Measurements from ENCODE around the gene HBG1.
"Not testable (repeated sequence)": the region's sequence is repeated elsewhere in the genome, so short reads cannot be mapped to it uniquely, and the experiment has no call there.

HBG1 gene

GRCh38 chr11:5277807-5278382 lies 28.2 kb upstream of the HBG1 start:
- no peak for DNase-seq (ENCODE audit: low spot score)

DNA sequence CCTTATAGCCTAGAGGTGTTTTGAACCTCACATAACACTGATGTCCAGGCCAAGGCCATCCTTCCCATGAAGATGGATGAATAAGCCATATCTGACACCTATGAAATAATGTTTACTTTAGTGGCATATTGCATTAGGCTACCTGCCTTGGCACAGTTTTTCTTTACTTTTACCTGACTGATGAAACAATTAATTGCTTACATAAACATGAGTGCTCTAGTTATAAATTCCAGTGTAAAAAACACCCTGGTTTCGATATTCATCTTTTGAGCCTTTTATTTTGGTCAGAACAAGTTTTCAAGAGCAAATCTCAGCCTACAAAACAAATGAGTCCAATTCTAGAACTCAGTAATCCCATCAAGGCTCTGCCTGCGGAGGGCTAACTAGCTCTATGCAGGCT lies 27.0 kb upstream of the HBG1 start:
- DNase-seq (ENCODE audit: low spot score), result no peak

GRCh38 chr11:5275369-5276110 lies 25.9 kb upstream of the HBG1 start:
- DNase-seq (ENCODE audit: low spot score), result no peak

DNA sequence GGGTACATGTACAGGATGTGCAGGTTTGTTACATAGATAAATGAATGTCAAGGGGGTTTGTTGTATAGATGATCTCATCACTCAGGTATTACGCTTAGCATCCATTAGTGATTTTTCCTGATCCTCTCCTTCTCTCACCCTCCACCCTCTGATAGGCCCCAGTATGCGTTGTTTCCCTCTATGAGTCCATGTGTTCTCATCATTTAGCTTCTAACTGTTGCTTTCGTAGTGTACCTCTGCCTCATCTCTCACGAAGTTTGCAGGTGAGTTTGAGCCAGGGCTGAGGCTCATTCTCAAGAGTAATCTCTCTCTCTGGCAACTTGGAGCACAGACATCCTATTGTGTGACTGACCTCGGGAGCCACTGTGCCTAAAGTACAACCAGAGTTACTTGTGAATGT lies 24.7 kb upstream of the HBG1 start:
- DNase-seq (ENCODE audit: low spot score), result no peak

DNA sequence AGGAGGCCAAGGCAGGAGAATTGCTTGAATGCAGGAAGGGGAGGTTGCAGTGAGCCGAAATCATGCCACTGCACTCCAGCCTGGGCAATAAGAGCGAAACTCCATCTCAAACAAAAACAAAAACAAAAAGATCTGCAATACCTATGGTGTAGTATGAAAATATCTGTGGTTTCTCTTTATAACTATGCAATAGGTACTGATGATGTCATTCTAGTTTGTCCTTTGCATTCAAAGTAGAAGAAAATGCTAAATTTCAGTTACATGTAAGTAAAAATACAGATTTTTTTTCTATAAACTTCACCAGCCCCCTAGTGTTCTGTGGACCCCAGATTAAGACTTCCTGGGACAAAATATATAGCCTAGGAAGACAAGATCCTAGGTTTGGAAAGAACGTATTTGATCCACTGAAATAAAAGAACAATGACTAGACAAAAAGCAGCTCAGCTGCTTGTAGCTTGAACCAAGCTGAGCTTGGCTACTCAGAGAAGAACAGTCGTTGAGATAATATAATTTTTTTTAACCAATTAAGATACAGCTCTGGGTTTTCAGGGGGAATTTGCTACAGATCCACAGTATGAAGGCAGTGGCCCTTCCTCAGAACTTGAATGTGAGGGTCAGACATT lies 22.8 kb upstream of the HBG1 start:
- DNase-seq (ENCODE audit: low spot score), result no peak

GRCh38 chr11:5269715-5270147 lies 20.1 kb upstream of the HBG1 start, which contains the start of gene HBE1:
Gene HBE1 (minus strand): TSS chr11:5269945. CDS start chr11:5269890, 55 bp downstream.
- no peak for DNase-seq (ENCODE audit: low spot score)

- no peak for DNase-seq (ENCODE audit: low spot score)
Measured at GRCh38 chr11:5267033-5267563, 17.4 kb upstream of the HBG1 start.

- DNase-seq (ENCODE audit: low spot score), result no peak
Measured at GRCh38 chr11:5266609-5267008, 17.0 kb upstream of the HBG1 start.

DNA sequence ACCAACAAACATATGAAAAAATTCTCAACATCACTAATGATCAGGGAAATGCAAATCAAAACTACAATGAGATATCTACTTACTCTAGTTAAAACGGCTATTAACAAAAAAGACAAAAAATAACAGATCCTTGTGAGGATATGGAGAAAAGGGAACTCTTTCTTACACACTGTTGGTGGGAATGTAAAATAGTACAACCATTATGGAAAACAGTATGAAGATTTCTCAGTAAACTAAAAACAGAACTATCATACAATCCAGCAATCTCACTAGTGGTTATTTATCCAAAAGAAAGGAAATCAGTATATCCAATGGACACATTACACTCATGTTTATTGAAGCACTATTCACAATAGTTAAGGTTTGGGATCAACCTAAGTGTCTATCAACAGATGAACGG lies 16.2 kb upstream of the HBG1 start:
- no peak for DNase-seq (ENCODE audit: low spot score)

DNA sequence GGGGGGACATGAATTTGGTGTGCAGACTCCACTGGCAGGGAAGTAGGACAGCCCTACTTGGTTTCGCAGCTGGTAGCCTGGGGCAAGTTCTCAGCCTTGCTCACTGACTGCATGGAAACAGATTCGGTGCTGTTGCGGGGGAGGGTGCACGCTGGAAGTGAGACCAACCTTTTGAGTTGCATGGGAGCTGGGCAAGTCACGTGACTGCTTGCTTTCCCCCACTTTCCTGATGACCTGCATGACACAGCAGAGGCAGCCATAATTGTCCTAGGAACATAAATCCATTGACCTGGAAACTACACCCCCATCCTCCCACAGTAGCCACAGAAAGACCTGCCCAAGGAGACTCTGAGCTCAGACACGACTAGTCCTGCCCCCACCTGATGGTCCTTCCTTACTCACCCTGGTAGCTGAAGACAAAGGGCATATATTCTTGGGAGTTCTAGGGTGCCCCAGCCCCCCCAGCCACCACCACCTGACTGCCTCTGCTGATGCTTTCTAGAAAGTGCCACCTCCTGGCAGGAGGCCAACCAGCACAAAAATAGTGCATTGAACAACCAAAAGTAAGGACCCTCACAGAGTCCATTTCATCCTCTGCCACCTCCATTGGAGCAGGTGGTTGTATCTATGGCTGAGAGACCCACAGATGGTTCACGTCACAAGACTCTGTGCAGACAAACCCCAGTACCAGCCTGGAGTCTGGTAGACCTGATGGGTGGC lies 9.0 kb upstream of the HBG1 start:
- no peak for DNase-seq (ENCODE audit: low spot score)

DNA sequence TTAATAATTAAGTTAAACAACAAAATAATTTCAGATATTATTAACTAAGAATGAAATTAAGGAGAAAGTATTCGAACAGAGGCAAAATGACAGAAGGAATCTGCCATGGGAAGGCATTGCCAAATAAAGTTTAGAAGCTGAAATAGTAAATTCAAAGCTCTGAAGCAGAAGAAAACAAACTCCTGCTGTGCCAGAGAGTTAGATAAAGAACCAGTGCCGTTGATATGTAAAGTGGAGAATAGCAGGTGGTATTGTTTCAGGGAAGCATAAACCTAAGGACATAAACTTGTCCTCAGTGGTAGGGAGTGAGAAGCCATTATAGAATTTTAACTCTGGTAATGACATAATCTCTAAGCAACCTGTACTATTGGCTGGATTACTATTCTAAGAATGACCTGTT lies 7.6 kb upstream of the HBG1 start:
- DNase-seq (ENCODE audit: low spot score), result no peak

DNA sequence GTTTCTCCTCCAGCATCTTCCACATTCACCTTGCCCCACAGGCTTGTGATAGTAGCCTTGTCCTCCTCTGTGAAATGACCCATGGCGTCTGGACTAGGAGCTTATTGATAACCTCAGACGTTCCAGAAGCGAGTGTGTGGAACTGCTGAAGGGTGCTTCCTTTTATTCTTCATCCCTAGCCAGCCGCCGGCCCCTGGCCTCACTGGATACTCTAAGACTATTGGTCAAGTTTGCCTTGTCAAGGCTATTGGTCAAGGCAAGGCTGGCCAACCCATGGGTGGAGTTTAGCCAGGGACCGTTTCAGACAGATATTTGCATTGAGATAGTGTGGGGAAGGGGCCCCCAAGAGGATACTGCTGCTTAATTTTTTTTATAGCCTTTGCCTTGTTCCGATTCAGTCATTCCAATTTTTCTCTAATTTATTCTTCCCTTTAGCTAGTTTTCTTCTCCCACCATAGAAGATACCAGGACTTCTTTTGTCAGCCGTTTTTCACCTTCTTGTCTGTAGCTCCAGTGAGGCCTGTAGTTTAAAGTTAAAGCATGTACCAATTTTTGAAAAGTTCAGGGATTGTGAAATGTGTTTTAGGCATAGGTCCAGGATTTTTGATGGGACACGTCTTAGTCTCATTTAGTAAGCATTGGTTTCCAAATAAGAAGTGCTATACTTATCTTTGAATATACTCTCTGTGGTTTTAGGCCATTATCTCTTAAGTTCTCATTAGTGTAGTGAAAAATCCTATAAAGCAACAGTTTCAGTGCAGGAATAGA lies 5.2 kb upstream of the HBG1 start, which contains the start of gene HBG2:
Gene HBG2 (minus strand): TSS at position 136 of the 768 bp plus-strand sequence. CDS start 53 bp downstream, at position 83.
- not testable (repeated sequence) for DNase-seq (ENCODE audit: low spot score)

DNA sequence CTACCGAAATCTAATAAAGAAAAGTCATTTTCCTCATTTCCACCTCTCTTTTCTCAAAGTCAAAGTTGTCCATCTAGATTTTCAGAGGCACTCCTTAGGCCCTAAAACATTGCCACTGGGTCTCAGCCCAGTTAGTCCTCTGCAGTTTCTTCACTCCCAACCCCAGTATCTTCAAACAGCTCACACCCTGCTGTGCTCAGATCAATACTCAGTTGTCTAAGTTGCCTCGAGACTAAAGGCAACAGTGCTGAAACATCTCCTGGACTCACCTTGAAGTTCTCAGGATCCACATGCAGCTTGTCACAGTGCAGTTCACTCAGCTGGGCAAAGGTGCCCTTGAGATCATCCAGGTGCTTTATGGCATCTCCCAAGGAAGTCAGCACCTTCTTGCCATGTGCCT lies 4.4 kb upstream of the HBG1 start:
- not testable (repeated sequence) for DNase-seq (ENCODE audit: low spot score)

- not testable (repeated sequence) for DNase-seq (ENCODE audit: low spot score)
Measured at GRCh38 chr11:5253440-5253839, 3.8 kb upstream of the HBG1 start.

GRCh38 chr11:5252919-5253265 lies 3.2 kb upstream of the HBG1 start:
- DNase-seq (ENCODE audit: low spot score), result no peak

- no peak for DNase-seq (ENCODE audit: low spot score)
Measured at GRCh38 chr11:5252192-5252918, 2.7 kb upstream of the HBG1 start.

GRCh38 chr11:5251746-5252145 lies 2.1 kb upstream of the HBG1 start:
- DNase-seq (ENCODE audit: low spot score), result no peak

DNA sequence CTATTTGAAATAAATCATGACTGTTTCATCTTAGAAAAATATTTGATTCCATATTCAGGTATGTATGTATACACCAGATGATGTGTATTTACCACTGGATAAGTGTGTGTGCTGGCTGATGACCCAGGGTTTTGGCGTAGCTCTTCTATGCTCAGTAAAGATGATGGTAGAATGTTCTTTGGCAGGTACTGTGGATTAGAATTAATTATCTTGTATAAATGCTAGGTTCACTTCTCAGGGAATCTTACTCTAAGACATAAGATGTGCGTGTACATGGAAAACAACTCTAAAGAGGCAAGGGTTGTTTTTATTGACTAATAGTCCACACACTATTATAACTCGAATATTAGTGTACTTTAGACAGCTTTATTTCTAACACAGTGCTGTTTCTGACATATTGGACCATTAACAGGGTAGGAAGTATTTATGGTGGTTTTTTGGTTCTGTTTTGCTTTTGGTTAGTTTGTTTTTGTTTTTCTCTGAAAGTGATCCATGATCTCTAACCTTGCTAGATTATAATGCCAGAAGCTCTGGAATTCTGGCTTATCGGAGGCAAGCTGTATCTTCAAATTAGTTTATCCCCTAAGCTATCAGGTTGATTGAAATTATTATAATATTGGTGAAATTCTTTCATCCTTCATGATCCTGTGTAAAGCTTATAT lies 1.0 kb upstream of the HBG1 start:
- DNase-seq (ENCODE audit: low spot score), result no peak

- not testable (repeated sequence) for DNase-seq (ENCODE audit: low spot score)
Measured at GRCh38 chr11:5248498-5248897, 1.2 kb downstream of the HBG1 start.

DNA sequence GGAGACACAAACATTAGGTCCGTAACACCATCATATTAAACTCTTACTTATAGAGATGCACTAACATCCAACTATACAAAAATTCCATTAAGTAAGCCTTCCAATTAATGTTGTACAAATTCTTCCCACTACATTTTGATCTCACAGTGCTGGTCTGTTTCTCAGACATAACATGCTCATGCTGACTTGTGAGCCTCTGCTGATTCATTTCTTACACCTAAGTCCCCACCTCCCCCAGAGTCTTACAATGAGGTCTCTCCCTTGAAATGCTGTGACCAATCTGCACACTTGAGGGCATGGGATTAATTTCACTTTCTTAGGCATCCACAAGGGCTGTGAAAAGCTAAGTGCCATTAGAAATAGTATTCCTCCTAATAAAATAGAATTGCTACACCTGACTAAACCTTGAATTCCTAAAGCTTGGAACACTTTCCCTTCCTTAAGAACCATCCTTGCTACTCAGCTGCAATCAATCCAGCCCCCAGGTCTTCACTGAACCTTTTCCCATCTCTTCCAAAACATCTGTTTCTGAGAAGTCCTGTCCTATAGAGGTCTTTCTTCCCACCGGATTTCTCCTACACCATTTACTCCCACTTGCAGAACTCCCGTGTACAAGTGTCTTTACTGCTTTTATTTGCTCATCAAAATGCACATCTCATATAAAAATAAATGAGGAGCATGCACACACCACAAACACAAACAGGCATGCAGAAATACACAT lies 2.0 kb downstream of the HBG1 start:
- no peak for DNase-seq (ENCODE audit: low spot score)

Data from COLO829 (cell line).